HepG2 (cell line): ENCODE measurements around the gene AUP1. TPM values are rescaled to one million over a fixed set of nuclear protein-coding genes. Genes with fewer than 3 reads are reported as not detected.
A peak's percentile ranks its signal among the peaks of the same experiment; 100 is the strongest.

ENCODE experiments used
- AGO2 ChIP-seq: fragments of 200-400 bp; formaldehyde crosslinking; optimal IDR thresholded peaks from 2 replicates; pipeline ENCODE3; 2017; ENCODE audit warnings: mild to moderate bottlenecking, low read depth, low read length, moderate library complexity
- ARHGAP35 ChIP-seq: sonication (generic); formaldehyde crosslinking; IDR thresholded peaks from 2 replicates; pipeline ENCODE4 v1.9.0; 2022; ENCODE audit warnings: mild to moderate bottlenecking, inconsistent platforms, moderate library complexity, missing genetic modification reagents, borderline replicate concordance
- FOXM1 ChIP-seq: sonication (generic); formaldehyde crosslinking; IDR thresholded peaks from 2 replicates; pipeline ENCODE4 v1.5.0; 2020; ENCODE audit warnings: missing genetic modification reagents
- MTF2 ChIP-seq: sonication (generic); formaldehyde crosslinking; IDR thresholded peaks from 2 replicates; pipeline ENCODE4 v1.5.0; 2020; ENCODE audit warnings: missing genetic modification reagents, borderline replicate concordance
- NCOA2 ChIP-seq: sonication (generic); formaldehyde crosslinking; IDR thresholded peaks from 2 replicates; pipeline ENCODE4 v1.8.0; 2022; ENCODE audit warnings: inconsistent platforms
- RXRA ChIP-seq: sonication (generic); formaldehyde crosslinking; IDR thresholded peaks from 2 replicates; pipeline ENCODE4 v1.5.1; 2020; ENCODE audit warnings: missing genetic modification reagents
- SP5 ChIP-seq: IDR thresholded peaks from 2 replicates; pipeline ENCODE4 v1.6.1; 2016; ENCODE audit warnings: low read depth, borderline replicate concordance
- TBX2 ChIP-seq: sonication (generic); formaldehyde crosslinking; IDR thresholded peaks from 2 replicates; pipeline ENCODE4 v1.5.0; 2020; ENCODE audit warnings: missing genetic modification reagents, mild to moderate bottlenecking, borderline replicate concordance
- TOE1 ChIP-seq: sonication (generic); formaldehyde crosslinking; IDR thresholded peaks from 2 replicates; pipeline ENCODE4 v1.4.0; 2020; ENCODE audit warnings: mild to moderate bottlenecking, missing genetic modification reagents
- YY1 ChIP-seq: IDR thresholded peaks from 2 replicates; pipeline ENCODE4 v1.6.1; 2011; ENCODE audit warnings: low read length, low read depth, moderate library complexity, mild to moderate bottlenecking; ENCODE audit not compliant: insufficient read depth, insufficient replicate concordance
- ZFAT ChIP-seq: sonication (generic); formaldehyde crosslinking; conservative IDR thresholded peaks from 2 replicates; pipeline ENCODE4 v1.8.1; 2023; ENCODE audit warnings: missing genetic modification reagents, inconsistent platforms
- ZNF451 ChIP-seq: sonication (generic); formaldehyde crosslinking; IDR thresholded peaks from 2 replicates; pipeline ENCODE4 v1.5.0; 2020; ENCODE audit warnings: mild to moderate bottlenecking, missing genetic modification reagents
- ZNF607 ChIP-seq: sonication (generic); formaldehyde crosslinking; IDR thresholded peaks from 2 replicates; pipeline ENCODE4 v1.5.1; 2020; ENCODE audit warnings: missing genetic modification reagents, mild to moderate bottlenecking, borderline replicate concordance
- polyA plus RNA-seq, 8 experiments: library from polyadenylated mRNA; depleted of rRNA in 3 of 8; stranded (reverse) in 7 of 8; unstranded in 1 of 8; fragments of >200 nt; fragmentation: Illumina TruSeq in 4 of 8; extraction: Trizol in 4 of 8; gene quantifications; 2 replicates each; pipeline versions ENCODE4 v1.2.1 to v1.2.3, GENCODE V29; 2011 to 2016; ENCODE audit warnings: low read depth in 4 of 8, missing spikeins in 1 of 8, mixed read lengths in 1 of 8; ENCODE audit not compliant: insufficient read depth in 1 of 8
- total RNA-seq, 5 experiments: library from RNA; depleted of rRNA; stranded (reverse); fragments of >200 nt; fragmentation: Illumina TruSeq; extraction: Trizol; gene quantifications; 2 replicates each; pipeline ENCODE4 v1.2.3, GENCODE V29; 2016; ENCODE audit warnings: low read depth in 1 of 5
- TF ChIP-seq, protein P1 (sequence below): sonication (generic); formaldehyde crosslinking; IDR thresholded peaks from 2 replicates; pipeline ENCODE4 v1.5.1; 2020; ENCODE audit warnings: mild to moderate bottlenecking, missing genetic modification reagents, moderate library complexity
- TF ChIP-seq, protein P2 (sequence below): sonication (generic); formaldehyde crosslinking; IDR thresholded peaks from 2 replicates; pipeline ENCODE4 v1.4.0; 2020; ENCODE audit warnings: missing genetic modification reagents
- TF ChIP-seq, protein P3 (sequence below): IDR thresholded peaks from 2 replicates; pipeline ENCODE4 v1.6.1; 2016; ENCODE audit warnings: missing biosample characterization, missing genetic modification reagents, low read depth
- TF ChIP-seq, protein P4 (sequence below): sonication (generic); formaldehyde crosslinking; conservative IDR thresholded peaks from 2 replicates; pipeline ENCODE4 v1.4.0; 2020; ENCODE audit warnings: mild to moderate bottlenecking, missing genetic modification reagents, moderate library complexity

AUP1 gene
- total and polyA plus RNA-seq, 2 of the 13 experiments (the other 11 are each of a cell fraction or from before 2014, with no cell fraction given) = 174 to 267 TPM

DNA sequence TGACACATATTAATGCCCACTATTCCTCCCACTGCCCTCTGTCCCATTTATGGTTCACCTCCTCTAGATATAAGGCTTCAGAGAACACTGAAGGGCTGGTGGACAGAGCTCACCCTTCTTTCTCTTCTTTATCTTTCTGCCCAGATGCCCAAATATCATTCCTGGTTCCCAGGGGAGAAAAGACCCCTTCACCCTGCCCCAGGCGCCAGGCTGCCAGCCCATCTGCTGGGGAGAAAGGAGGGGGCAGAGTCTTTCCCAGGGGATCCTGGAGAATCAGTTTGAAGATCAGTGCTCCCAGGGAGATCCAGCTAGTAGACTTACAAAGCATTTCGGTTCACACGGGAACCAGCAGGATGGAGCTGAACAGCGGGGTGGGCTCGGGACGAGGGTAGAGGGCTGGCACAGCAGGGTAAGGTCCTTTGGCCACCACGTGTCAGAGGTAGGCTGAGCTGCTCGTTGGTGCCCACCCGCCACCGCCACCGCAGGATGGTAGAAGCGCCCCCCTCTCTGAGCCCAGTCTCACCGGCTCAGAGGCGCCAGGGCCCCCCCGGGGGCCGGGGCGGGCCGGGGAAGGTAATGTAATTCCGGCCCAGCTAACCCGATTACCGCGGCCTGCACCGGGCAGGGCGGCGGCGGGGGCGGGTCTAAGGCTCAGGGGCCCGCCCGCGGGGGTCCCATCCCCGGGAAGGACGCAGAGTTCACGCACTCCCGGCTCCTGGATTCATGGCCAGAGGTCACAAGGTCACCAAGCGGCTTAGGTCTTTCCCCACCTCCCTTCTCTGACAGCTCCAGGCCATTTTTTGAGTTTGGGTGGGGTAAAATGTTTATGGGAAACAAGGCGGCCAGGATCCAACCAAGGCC, 16.5 kb downstream of the AUP1 start (continued):
- TF ChIP-seq, protein P1, sequence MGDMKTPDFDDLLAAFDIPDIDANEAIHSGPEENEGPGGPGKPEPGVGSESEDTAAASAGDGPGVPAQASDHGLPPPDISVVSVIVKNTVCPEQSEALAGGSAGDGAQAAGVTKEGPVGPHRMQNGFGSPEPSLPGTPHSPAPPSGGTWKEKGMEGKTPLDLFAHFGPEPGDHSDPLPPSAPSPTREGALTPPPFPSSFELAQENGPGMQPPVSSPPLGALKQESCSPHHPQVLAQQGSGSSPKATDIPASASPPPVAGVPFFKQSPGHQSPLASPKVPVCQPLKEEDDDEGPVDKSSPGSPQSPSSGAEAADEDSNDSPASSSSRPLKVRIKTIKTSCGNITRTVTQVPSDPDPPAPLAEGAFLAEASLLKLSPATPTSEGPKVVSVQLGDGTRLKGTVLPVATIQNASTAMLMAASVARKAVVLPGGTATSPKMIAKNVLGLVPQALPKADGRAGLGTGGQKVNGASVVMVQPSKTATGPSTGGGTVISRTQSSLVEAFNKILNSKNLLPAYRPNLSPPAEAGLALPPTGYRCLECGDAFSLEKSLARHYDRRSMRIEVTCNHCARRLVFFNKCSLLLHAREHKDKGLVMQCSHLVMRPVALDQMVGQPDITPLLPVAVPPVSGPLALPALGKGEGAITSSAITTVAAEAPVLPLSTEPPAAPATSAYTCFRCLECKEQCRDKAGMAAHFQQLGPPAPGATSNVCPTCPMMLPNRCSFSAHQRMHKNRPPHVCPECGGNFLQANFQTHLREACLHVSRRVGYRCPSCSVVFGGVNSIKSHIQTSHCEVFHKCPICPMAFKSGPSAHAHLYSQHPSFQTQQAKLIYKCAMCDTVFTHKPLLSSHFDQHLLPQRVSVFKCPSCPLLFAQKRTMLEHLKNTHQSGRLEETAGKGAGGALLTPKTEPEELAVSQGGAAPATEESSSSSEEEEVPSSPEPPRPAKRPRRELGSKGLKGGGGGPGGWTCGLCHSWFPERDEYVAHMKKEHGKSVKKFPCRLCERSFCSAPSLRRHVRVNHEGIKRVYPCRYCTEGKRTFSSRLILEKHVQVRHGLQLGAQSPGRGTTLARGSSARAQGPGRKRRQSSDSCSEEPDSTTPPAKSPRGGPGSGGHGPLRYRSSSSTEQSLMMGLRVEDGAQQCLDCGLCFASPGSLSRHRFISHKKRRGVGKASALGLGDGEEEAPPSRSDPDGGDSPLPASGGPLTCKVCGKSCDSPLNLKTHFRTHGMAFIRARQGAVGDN (CRISPR knock-in tag) = peak; percentile 83
- 0 out of 2 replicates have a peak, but pooled peaks have one; percentile 18 for TF ChIP-seq MTF2 (CRISPR knock-in tag)
- 0 out of 2 replicates have a peak, but pooled peaks have one; percentile 62 for TF ChIP-seq ZNF451
- TF ChIP-seq, protein P2, sequence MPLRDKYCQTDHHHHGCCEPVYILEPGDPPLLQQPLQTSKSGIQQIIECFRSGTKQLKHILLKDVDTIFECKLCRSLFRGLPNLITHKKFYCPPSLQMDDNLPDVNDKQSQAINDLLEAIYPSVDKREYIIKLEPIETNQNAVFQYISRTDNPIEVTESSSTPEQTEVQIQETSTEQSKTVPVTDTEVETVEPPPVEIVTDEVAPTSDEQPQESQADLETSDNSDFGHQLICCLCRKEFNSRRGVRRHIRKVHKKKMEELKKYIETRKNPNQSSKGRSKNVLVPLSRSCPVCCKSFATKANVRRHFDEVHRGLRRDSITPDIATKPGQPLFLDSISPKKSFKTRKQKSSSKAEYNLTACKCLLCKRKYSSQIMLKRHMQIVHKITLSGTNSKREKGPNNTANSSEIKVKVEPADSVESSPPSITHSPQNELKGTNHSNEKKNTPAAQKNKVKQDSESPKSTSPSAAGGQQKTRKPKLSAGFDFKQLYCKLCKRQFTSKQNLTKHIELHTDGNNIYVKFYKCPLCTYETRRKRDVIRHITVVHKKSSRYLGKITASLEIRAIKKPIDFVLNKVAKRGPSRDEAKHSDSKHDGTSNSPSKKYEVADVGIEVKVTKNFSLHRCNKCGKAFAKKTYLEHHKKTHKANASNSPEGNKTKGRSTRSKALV (CRISPR knock-in tag) = no peak
- peak; percentile 11; the same call in 1 of the 2 replicates for TF ChIP-seq RXRA (CRISPR knock-in tag)
- no peak for TF ChIP-seq FOXM1 (CRISPR knock-in tag)
- peak; percentile 59; the same call in 1 of the 2 replicates for TF ChIP-seq SP5 (CRISPR knock-in tag)
- TF ChIP-seq AGO2 = peak; percentile 91
- TF ChIP-seq TOE1 (CRISPR knock-in tag) = 0 out of 2 replicates have a peak, but pooled peaks have one; percentile 39
- TF ChIP-seq, protein P3, sequence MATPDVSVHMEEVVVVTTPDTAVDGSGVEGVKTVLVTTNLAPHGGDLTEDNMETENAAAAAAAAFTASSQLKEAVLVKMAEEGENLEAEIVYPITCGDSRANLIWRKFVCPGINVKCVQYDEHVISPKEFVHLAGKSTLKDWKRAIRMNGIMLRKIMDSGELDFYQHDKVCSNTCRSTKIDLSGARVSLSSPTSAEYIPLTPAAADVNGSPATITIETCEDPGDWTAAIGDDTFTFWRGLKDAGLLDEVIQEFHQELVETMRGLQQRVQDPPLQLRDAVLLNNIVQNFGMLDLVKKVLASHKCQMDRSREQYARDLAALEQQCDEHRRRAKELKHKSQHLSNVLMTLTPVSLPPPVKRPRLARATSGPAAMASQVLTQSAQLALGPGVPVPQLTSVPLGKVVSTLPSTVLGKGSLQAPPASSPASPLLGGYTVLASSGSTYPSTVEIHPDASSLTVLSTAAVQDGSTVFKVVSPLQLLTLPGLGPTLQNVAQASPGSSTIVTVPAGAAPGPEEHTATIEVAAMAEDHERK (CRISPR knock-in tag) = no peak
- TF ChIP-seq YY1 = peak; percentile 36
- TF ChIP-seq ZNF607 = peak; percentile 47; the same call in 1 of the 2 replicates
- TF ChIP-seq ZFAT (CRISPR knock-in tag) = no peak
- TF ChIP-seq, protein P4, sequence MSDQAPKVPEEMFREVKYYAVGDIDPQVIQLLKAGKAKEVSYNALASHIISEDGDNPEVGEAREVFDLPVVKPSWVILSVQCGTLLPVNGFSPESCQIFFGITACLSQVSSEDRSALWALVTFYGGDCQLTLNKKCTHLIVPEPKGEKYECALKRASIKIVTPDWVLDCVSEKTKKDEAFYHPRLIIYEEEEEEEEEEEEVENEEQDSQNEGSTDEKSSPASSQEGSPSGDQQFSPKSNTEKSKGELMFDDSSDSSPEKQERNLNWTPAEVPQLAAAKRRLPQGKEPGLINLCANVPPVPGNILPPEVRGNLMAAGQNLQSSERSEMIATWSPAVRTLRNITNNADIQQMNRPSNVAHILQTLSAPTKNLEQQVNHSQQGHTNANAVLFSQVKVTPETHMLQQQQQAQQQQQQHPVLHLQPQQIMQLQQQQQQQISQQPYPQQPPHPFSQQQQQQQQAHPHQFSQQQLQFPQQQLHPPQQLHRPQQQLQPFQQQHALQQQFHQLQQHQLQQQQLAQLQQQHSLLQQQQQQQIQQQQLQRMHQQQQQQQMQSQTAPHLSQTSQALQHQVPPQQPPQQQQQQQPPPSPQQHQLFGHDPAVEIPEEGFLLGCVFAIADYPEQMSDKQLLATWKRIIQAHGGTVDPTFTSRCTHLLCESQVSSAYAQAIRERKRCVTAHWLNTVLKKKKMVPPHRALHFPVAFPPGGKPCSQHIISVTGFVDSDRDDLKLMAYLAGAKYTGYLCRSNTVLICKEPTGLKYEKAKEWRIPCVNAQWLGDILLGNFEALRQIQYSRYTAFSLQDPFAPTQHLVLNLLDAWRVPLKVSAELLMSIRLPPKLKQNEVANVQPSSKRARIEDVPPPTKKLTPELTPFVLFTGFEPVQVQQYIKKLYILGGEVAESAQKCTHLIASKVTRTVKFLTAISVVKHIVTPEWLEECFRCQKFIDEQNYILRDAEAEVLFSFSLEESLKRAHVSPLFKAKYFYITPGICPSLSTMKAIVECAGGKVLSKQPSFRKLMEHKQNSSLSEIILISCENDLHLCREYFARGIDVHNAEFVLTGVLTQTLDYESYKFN (CRISPR knock-in tag) = peak; percentile 55
- TF ChIP-seq TBX2 (CRISPR knock-in tag) = peak; percentile 57
- peak; percentile 32; the same call in 1 of the 2 replicates for TF ChIP-seq ARHGAP35 (CRISPR knock-in tag)
- TF ChIP-seq NCOA2 (CRISPR knock-in tag) = peak; percentile 23; the same call in 1 of the 2 replicates
